HepG2 (cell line): ENCODE results near the gene PUS7. TPM values are rescaled to one million over a fixed set of nuclear protein-coding genes. Genes with fewer than 3 reads are reported as not detected.

Experiments
- GATAD1 ChIP-seq: IDR thresholded peaks from 2 replicates; pipeline ENCODE4 v1.6.1; 2016; ENCODE audit warnings: missing genetic modification reagents, missing compliant biosample characterization
- PAX8 ChIP-seq: sonication (generic); formaldehyde crosslinking; IDR thresholded peaks from 2 replicates; pipeline ENCODE4 v1.8.0; 2022; ENCODE audit warnings: mild to moderate bottlenecking, missing genetic modification reagents, borderline replicate concordance
- REXO4 ChIP-seq: sonication (generic); formaldehyde crosslinking; IDR thresholded peaks from 2 replicates; pipeline ENCODE4 v1.8.0; 2022; ENCODE audit warnings: missing genetic modification reagents, mild to moderate bottlenecking, borderline replicate concordance
- ZBTB1 ChIP-seq: sonication (generic); formaldehyde crosslinking; IDR thresholded peaks from 2 replicates; pipeline ENCODE4 v1.4.0; 2020; ENCODE audit warnings: missing genetic modification reagents, borderline replicate concordance
- ZEB1 ChIP-seq: IDR thresholded peaks from 2 replicates; pipeline ENCODE4 v1.6.1; 2012; ENCODE audit warnings: mild to moderate bottlenecking, low read depth, inconsistent platforms; ENCODE audit not compliant: insufficient replicate concordance
- ZNF567 ChIP-seq: sonication (generic); formaldehyde crosslinking; IDR thresholded peaks from 2 replicates; pipeline ENCODE4 v1.8.1; 2023; ENCODE audit warnings: mild to moderate bottlenecking, missing genetic modification reagents, borderline replicate concordance
- polyA plus RNA-seq, 8 experiments: library from polyadenylated mRNA; depleted of rRNA in 3 of 8; stranded (reverse) in 7 of 8; unstranded in 1 of 8; fragments of >200 nt; fragmentation: Illumina TruSeq in 4 of 8; extraction: Trizol in 4 of 8; gene quantifications; 2 replicates each; pipeline versions ENCODE4 v1.2.1 to v1.2.3, GENCODE V29; 2011 to 2016; ENCODE audit warnings: low read depth in 4 of 8, missing spikeins in 1 of 8, mixed read lengths in 1 of 8; ENCODE audit not compliant: insufficient read depth in 1 of 8
- total RNA-seq, 5 experiments: library from RNA; depleted of rRNA; stranded (reverse); fragments of >200 nt; fragmentation: Illumina TruSeq; extraction: Trizol; gene quantifications; 2 replicates each; pipeline ENCODE4 v1.2.3, GENCODE V29; 2016; ENCODE audit warnings: low read depth in 1 of 5
- TF ChIP-seq, protein P1 (sequence below): sonication (generic); formaldehyde crosslinking; IDR thresholded peaks from 2 replicates; pipeline ENCODE4 v1.4.0; 2020; ENCODE audit warnings: missing genetic modification reagents, borderline replicate concordance
- TF ChIP-seq, protein P2 (sequence below): sonication (generic); formaldehyde crosslinking; IDR thresholded peaks from 2 replicates; pipeline ENCODE4 v1.5.0; 2020; ENCODE audit warnings: mild to moderate bottlenecking, missing genetic modification reagents
- TF ChIP-seq, protein P3 (sequence below): sonication (generic); formaldehyde crosslinking; IDR thresholded peaks from 2 replicates; pipeline ENCODE4 v1.4.0; 2020; ENCODE audit warnings: low read depth, mild to moderate bottlenecking, missing genetic modification reagents
- TF ChIP-seq, protein P4 (sequence below): IDR thresholded peaks from 2 replicates; pipeline ENCODE4 v1.4.0; 2020; ENCODE audit warnings: mild to moderate bottlenecking, missing genetic modification reagents
- TF ChIP-seq, protein P5 (sequence below): sonication (generic); formaldehyde crosslinking; IDR thresholded peaks from 2 replicates; pipeline ENCODE4 v1.4.0; 2020; ENCODE audit warnings: mild to moderate bottlenecking, missing genetic modification reagents

The PUS7 gene
- total and polyA plus RNA-seq, 2 of the 13 experiments (the other 11 are each of a cell fraction or from before 2014, with no cell fraction given): 14.4 to 41.2 TPM

DNA sequence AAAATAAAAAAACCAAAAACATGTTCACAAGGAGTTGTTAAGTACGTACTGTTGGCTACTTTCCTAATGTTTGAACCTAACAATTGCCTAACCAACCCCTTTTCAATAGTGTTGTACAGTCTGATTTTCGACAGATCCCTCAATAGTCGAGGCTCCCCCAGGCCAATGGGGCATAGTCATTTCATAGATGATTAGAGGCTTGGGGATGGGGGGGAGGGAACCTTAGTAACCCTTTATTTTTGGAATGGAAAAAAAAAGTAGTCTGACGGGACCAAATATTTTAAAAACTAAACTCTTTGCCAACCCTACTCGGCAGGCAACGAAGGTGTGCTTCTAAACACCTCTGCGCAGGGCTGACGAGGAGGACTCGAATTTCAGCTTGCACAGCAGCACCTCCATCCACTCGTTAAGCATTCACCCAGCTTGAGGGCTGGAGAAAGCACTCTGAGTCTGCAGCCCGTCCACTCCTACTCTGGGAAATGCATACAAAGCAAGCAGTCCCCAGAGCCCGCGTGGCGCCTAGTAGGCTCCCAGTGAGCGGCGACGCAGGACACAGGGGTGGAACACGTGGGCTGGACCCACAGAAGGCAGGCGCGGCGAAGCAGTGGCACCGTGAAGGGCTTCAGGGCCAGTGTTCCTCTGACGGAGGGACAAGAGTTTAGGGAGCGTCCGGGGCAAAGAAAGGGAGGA is 899 bp downstream of the PUS7 start (continued):
- TF ChIP-seq, protein P1, sequence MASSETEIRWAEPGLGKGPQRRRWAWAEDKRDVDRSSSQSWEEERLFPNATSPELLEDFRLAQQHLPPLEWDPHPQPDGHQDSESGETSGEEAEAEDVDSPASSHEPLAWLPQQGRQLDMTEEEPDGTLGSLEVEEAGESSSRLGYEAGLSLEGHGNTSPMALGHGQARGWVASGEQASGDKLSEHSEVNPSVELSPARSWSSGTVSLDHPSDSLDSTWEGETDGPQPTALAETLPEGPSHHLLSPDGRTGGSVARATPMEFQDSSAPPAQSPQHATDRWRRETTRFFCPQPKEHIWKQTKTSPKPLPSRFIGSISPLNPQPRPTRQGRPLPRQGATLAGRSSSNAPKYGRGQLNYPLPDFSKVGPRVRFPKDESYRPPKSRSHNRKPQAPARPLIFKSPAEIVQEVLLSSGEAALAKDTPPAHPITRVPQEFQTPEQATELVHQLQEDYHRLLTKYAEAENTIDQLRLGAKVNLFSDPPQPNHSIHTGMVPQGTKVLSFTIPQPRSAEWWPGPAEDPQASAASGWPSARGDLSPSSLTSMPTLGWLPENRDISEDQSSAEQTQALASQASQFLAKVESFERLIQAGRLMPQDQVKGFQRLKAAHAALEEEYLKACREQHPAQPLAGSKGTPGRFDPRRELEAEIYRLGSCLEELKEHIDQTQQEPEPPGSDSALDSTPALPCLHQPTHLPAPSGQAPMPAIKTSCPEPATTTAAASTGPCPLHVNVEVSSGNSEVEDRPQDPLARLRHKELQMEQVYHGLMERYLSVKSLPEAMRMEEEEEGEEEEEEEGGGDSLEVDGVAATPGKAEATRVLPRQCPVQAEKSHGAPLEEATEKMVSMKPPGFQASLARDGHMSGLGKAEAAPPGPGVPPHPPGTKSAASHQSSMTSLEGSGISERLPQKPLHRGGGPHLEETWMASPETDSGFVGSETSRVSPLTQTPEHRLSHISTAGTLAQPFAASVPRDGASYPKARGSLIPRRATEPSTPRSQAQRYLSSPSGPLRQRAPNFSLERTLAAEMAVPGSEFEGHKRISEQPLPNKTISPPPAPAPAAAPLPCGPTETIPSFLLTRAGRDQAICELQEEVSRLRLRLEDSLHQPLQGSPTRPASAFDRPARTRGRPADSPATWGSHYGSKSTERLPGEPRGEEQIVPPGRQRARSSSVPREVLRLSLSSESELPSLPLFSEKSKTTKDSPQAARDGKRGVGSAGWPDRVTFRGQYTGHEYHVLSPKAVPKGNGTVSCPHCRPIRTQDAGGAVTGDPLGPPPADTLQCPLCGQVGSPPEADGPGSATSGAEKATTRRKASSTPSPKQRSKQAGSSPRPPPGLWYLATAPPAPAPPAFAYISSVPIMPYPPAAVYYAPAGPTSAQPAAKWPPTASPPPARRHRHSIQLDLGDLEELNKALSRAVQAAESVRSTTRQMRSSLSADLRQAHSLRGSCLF (CRISPR knock-in tag): no peak
- TF ChIP-seq ZNF567 (CRISPR knock-in tag) (no peak; the same call in 1 of the 2 replicates), ZBTB1 (CRISPR knock-in tag) (no peak), ZEB1 (no peak), PAX8 (CRISPR knock-in tag) (no peak), GATAD1 (CRISPR knock-in tag) (no peak; the same call in 1 of the 2 replicates), REXO4 (no peak)
- TF ChIP-seq, protein P2, sequence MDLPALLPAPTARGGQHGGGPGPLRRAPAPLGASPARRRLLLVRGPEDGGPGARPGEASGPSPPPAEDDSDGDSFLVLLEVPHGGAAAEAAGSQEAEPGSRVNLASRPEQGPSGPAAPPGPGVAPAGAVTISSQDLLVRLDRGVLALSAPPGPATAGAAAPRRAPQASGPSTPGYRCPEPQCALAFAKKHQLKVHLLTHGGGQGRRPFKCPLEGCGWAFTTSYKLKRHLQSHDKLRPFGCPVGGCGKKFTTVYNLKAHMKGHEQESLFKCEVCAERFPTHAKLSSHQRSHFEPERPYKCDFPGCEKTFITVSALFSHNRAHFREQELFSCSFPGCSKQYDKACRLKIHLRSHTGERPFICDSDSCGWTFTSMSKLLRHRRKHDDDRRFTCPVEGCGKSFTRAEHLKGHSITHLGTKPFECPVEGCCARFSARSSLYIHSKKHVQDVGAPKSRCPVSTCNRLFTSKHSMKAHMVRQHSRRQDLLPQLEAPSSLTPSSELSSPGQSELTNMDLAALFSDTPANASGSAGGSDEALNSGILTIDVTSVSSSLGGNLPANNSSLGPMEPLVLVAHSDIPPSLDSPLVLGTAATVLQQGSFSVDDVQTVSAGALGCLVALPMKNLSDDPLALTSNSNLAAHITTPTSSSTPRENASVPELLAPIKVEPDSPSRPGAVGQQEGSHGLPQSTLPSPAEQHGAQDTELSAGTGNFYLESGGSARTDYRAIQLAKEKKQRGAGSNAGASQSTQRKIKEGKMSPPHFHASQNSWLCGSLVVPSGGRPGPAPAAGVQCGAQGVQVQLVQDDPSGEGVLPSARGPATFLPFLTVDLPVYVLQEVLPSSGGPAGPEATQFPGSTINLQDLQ: no peak
- TF ChIP-seq, protein P3, sequence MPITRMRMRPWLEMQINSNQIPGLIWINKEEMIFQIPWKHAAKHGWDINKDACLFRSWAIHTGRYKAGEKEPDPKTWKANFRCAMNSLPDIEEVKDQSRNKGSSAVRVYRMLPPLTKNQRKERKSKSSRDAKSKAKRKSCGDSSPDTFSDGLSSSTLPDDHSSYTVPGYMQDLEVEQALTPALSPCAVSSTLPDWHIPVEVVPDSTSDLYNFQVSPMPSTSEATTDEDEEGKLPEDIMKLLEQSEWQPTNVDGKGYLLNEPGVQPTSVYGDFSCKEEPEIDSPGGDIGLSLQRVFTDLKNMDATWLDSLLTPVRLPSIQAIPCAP (CRISPR knock-in tag): no peak
- TF ChIP-seq, protein P4, sequence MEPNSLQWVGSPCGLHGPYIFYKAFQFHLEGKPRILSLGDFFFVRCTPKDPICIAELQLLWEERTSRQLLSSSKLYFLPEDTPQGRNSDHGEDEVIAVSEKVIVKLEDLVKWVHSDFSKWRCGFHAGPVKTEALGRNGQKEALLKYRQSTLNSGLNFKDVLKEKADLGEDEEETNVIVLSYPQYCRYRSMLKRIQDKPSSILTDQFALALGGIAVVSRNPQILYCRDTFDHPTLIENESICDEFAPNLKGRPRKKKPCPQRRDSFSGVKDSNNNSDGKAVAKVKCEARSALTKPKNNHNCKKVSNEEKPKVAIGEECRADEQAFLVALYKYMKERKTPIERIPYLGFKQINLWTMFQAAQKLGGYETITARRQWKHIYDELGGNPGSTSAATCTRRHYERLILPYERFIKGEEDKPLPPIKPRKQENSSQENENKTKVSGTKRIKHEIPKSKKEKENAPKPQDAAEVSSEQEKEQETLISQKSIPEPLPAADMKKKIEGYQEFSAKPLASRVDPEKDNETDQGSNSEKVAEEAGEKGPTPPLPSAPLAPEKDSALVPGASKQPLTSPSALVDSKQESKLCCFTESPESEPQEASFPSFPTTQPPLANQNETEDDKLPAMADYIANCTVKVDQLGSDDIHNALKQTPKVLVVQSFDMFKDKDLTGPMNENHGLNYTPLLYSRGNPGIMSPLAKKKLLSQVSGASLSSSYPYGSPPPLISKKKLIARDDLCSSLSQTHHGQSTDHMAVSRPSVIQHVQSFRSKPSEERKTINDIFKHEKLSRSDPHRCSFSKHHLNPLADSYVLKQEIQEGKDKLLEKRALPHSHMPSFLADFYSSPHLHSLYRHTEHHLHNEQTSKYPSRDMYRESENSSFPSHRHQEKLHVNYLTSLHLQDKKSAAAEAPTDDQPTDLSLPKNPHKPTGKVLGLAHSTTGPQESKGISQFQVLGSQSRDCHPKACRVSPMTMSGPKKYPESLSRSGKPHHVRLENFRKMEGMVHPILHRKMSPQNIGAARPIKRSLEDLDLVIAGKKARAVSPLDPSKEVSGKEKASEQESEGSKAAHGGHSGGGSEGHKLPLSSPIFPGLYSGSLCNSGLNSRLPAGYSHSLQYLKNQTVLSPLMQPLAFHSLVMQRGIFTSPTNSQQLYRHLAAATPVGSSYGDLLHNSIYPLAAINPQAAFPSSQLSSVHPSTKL: 0 out of 2 replicates have a peak, but pooled peaks have one; percentile 13
- TF ChIP-seq, protein P5, sequence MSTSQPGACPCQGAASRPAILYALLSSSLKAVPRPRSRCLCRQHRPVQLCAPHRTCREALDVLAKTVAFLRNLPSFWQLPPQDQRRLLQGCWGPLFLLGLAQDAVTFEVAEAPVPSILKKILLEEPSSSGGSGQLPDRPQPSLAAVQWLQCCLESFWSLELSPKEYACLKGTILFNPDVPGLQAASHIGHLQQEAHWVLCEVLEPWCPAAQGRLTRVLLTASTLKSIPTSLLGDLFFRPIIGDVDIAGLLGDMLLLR (CRISPR knock-in tag): peak; percentile 43; the same call in 1 of the 2 replicates
